NCI-H524 (cell line): Measurements from ENCODE around the gene RBP5.

Experiments used
- DNase-seq, 2 experiments: peaks; one replicate each; lab custom pipeline; 2025; lab: John Stamatoyannopoulos, UW

The RBP5 gene

DNA sequence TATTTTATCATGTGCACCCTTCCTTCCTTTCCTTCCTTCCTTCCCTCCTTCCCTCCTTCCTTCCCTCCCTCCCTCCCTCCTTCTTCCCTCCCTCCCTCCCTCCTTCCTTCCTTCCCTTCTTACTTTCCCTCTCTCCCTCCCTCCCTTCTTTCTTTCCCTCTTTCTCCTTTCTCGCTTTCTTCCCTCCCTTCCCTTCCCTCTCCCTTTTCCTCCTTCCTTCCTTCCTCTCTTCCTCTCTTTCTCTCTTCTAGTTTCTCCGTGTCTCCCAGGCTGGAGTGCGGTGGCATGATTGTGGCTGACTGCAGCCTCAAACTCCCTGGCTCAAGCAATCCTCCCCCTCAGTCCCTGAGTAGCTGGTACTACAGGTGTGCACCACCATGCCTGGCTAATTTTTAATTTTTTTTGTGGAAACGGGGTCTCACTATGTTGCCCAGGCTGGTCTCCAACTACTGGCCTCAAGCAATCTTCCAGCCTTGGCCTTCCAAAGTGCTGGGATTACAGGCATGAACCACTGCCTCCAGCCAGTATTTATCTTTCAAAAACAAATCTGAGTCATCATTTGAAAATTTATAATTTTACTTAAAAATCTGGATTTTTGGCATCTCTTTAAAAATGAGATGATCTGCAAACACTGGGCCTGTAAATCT is 27.5 kb downstream of the RBP5 start:
- no peak for DNase-seq

DNA sequence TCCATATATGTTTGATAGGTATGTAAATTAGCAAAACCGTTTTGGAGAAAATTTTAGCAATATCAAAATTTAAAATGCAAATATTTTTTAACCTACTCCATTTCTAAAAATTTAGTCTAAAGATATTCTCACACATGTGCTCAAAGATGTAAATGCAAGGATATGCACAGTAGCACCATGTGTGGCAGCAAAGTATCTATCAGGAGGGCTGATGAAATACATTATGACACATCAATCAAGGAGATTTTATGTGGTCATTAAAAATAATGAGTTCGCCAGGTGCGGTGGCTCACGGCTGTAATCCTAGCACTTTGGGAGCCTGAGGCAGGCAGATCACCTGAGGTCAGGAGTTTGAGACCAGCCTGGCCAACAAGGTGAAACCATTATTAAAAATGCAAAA is 28.4 kb downstream of the RBP5 start:
- DNase-seq, result no peak

DNA sequence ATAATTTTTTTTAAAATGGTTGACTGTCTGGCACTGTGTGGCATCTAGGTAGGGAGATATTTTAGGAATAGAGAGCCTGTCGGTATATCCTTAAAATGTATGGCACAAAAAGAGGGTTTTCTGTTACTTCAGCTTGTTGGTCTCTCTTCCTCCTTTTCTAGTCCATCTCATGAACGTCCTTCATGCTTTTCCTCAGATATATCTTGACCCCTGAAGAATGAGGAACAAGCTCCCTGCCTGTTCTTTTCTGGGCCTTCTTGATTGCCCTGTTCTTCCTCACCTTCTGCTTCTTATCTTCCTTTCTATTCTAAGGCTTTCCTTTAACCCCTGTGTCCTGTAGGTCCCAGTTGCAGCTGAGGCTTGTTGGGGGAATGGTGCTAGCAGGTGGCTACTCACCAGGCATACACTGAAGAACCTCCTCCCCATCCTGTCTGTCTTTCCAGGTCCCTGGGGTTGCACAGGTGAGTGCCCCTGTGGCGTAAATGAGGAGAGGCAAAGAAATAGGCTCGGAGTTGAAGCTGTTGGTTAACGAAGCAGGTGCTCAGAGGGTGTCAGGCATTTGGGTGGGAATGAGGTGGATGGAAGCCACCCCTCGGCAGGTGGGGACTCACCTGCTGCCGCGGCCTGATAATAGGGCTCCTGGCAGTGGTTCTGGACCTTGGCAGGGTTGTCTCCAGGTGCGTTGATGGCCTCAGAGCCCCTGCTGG is 29.2 kb downstream of the RBP5 start:
- no peak for DNase-seq

DNA sequence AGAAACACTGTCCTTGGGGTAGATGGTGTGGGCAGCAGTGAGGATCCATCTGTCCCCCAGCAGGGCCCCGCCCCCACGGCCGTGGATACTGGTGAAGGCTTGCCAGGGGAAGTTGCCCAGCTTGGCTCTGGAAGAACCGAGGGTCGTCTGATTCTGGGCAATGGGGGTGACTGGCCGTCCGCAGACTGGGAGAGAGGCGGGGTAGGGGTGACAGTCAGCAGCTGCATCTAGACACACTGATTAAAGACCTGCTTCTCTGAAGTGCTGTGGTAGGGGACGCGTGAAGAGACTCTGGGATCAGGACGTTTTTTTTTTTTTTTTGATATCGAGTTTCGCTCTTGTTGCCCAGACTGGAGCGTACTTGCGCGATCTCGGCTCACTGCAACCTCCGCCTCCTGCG is 31.7 kb downstream of the RBP5 start:
- DNase-seq, result peak; percentile 22 to 53

DNA sequence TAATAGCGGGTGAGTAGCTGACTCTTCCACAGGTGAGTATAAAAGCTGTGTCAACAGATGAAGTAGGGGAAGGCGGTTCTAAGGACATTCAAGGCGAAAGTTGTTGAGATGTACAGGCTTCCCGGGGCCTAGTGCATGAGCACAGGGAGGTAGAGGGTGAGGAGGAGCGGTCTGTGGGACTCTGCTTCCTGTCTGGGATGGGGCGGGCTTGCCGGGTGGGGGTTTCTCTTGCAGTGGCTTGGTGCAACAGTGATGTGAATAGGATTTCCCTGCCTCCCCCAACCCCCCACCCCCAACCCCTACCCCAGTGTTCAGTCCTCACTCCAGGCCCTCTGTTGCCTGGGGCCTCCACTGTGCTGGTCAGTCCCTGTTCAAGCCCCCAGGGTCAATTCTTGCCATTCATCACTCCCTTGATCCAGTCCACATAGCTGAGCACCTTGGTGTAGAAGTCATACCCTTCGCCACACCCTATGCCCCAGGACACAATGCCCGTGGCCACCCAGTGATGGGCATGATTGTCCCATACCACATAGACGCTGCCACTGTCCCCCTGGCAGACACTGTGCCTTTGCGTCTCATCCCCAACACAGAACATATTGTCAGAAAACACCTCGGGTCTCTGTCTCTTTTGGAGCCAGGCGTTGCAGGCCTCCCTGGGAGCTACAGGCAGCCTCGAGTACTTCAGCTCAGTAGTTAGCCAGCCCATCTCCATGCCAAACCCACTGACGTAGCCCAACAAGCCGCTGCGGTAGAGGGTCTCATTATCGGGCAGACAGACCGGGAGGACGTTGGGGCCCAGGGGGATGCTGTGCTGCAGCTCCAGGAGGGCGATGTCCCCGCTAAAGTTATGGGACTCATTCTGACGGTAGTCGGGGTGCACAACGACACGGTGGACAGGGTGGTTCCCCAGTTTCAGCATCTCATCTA is 32.4 kb downstream of the RBP5 start:
- no peak for DNase-seq

DNA sequence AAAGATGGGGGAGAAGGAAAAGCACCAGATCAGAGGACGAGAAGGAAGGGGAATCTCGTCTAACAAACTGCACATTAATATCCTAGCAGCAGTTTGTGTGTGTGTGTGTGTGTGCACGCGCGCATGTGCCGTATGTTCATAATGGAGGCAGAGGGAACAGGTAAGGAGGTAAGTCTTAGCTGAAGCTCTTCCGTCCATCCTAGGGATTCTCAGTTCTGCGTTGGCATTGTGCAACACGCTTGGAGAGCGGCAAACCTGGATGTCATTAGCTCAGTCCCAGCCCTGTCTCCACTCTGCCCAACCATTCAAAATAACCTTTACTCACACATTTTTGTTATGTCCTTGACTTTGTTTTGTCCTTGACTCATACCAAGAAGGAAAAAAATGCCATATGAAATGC is 34.8 kb downstream of the RBP5 start:
- no peak for DNase-seq

DNA sequence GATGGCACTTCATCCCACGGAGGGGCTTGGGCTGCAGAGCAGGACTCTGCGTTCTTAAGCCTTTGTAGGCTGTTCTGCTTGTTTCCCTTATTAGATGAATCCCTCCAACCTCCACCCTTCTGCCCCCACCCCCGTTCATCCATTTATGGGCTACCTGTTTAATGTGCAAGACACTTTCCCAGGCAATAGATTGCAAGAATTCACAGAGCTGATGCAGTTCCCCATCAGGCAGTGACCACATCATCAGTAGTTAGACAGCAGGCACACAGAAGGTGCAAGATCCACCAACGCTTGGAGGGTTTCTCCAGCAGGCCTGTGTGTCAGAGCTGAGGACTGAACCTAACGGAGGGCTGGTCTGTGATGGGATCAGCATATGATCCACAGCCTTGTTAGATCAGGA is 35.2 kb downstream of the RBP5 start:
- DNase-seq, result no peak

DNA sequence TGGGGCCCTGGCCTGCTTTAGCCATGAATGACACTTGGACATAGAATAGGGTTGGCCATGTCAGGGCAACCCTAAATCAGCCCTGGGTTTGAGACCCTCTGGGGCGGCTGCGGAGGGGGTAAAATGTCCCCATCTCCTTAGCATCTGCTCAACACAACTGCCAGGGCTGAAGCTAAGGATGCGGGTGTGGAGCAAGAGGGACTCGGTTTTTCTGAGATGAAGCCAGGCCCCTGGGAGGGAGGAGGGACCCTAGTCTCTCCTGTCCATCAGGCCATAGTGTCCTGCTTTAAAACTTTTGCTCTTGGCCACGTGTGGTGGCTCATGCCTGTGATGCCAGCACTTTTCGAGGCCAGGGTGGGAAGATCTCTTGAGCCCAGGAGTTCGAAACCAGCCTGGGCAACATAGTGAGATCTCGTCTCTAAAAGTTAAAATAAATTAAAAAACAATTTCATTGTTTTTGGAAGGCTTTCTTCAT is 35.7 kb downstream of the RBP5 start:
- no peak for DNase-seq

DNA sequence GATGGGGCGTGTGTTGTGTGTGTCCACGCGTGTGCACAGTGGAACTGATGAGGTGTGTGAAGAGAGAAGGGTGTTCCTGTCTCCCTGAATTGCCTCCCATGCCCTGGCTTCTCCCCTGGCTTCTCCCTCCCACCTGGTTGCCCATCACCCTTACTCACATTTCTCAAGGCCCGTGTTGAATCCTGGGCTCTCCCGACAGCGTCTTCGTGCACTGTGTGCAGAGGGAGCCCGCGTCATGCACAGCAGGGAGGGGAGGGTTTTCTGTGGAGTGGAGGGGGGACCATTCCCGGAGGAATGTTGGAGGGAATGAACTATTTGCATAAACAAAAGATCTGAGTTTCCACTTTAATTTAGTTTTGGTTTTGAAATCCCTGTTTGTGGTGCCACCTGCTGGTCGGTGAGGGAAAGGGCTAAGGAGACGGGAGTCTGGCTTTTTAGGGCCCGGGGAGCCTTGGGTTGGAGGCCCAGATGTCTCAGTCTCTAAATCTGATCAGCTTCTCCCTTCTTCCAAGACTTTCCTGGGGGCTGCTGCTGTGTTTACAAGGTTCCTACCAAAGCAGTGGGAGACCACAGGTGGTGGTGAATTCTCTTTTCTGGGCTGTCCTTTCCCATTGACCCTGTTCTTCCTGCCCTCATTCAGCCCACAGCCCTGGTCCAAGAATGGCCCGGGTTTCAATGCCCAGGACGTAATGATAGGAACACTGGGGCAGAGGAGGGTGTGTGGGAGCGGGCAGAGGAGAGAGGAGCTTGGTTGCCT is 36.3 kb downstream of the RBP5 start, which contains the start of gene C1R:
C1R (minus strand) TSS at position 217 of the 757 bp plus-strand sequence; CDS start at position 160, 57 bp downstream.
- peak; percentile 20 to 39 for DNase-seq

DNA sequence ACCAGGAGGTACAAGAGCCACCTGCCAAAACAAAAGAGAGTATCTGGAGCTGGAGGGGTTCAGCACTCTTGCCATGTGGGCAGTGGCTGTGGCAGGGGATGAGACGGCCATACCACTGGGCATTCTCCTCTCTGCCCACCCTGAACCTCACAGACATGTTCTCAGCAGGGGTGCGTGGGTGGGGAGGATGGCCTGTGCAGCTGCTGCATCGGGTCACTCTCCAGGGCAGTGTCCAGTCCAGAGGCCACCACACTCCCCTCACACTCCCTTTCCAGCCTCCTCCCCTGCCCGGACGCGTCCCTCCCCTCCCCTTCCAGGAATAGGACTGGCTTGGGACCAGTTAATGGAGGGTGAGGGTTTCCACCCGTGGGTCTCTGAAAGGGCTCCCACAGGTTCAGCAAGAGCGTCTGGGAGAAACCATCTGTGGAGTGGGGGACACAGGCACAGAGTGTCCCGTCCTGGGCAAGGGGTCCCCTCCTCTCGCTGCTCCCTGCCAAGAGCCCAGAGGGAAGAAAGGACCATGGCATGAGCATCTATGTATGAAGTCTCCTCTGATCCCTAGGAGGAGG is 36.9 kb downstream of the RBP5 start:
- DNase-seq, result no peak

DNA sequence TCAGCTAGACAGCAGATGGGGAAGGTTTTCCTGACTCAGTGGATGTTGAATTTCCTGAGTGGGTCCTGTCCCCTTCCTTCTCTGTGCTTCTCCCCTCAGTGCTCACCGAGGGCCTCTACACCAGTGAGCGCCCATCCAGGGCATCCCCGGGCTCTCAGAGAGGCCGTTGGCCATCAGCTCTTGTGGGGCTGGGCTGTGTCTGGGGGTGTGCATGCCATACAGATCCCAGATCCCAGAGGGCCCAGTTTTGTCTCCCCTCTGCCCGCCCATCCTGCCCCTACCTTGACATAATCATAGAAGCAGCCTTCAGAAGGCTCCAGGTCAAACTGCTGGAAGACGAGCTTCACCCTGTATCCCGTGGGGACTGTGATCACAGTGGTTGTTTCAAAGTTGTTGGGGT is 37.5 kb downstream of the RBP5 start:
- DNase-seq, result no peak

DNA sequence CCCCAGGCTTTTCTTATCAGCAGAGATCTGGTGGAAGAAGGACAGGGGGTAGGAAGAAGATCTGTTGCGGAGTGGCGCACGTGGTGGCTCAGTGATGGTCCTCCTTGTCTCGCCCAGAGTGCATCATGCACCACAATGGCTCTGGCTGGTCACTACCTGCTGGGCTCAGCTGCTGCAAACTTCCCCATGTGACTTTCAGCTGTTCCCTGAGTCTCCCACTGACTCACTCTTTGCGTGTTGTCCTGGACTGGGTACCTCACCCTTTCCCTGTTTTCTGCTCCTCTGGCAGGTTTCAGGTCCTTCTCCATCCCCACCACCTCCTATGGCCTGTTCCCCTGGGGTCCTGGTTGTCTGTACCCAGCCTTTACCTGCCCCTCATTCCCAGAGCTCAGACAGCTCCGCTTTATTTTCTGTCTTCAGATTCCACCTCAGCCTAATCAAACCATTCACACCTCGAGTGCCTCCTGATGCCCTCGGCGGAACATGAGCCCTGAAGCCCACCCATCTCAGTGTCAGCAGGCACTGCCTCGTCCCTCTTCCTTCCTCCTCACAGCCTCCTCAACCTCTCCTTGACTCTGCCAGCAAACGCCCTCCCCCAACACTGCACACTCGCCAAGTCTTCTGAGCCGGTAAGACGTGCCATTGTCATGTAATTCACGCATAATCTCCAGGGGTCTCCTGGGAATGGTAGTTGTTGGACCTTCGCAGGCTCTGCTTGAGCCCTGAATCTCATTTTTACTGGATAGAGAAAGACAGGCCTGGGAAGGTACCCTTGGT is 38.3 kb downstream of the RBP5 start:
- DNase-seq, result no peak

DNA sequence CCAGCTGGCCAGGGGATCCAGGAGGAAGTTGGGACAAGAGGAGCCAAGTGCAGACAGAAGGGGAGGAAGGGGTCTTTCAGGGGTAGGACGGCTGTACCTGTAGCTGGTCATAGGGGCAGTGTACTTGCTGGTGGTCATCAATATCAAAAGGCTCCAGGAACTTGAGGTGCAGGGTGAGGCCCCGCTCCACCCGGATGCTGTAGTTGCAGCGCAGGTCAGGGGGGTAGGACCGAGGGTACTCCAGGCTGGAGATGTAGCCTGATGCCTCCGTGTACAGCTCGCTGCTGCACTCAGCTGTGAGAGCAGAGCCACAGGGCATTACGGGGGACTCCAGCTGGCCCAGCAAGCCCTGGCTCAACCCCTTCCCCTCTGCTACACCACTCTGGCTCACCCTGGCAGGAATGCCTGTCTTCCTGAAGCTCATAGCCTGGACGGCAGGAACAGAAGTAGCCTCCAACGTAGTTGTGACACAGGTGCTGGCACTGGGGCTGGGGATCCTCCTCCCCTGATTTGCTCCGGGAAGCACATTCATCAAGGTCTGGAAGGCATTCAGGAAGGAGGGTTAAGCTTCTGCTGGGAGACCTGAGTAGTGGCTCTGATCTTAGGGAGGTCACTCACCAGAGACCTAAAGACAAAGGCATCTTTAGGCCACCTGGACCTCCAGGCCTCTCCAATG is 39.4 kb downstream of the RBP5 start:
- DNase-seq, result no peak

DNA sequence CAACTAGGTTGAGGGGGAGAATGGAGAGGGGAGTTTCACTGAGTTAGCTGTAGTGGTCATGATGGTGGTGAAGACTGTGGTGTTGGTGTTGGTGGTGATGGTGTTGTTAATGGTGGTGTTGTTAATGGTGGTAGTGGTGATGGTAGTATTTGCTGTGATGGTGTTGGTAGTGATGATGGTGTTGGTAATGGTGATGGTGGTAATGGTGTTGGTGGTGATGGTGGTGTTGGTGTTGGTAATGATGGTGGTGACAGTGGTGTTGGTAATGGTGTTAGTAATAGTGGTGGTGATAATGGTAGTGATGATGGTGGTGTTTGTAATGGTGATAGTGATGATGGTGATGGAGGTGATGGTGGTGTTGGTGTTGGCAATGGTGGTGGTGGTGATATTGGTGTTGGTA is 45.6 kb downstream of the RBP5 start:
- no peak for DNase-seq

DNA sequence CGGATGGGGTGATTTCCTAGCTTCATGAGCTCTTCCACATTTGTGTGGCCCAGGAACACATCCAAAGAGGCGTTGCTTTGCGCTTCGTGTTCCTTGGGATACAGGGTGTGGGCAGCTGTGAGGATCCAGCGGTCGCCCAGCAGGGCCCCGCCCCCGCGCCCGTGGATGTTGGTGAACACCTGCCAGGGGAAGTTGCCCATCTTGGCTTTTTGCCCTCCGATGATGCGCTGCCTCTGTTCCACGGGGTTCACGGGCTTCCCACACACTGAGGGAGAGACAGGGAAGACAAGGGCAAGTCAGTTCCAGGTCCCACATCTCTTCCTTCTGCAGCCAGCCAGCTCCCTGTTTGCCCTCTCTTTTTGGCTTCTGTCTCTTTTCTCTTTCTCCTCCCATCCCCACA is 47.7 kb downstream of the RBP5 start:
- no peak for DNase-seq

DNA sequence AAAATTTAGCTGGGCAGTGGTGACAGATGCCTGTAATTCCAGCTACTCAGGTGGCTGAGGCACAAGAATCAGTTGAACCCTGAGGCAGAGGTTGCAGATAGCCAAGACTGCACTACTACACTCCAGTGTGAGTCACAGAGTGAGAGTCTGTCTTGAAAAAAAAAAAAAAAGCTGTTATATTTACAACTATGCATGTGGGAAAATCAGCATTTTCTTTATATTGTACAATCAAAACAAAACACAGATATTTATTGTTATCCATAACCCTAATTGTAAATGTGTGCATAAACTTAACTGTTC is 48.9 kb downstream of the RBP5 start:
- no peak for DNase-seq

DNA sequence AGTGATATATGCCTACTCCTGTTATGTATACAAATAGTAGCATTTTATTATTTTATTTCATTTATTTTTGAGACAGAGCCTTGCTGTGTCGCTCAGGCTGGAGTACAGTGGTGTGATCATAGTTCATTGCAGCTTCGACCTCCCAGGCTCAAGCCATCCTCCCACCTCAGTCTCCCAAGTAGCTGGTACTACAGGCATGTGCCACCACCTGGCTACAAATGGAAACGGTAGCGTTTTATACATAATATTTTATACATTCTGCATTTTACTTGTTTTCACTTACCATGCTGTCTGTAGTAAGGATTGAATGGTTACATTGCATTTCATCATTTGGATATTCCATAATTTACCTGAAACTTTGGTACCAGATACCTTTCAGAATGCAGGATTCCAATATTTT is 50.5 kb downstream of the RBP5 start:
- DNase-seq, result no peak

DNA sequence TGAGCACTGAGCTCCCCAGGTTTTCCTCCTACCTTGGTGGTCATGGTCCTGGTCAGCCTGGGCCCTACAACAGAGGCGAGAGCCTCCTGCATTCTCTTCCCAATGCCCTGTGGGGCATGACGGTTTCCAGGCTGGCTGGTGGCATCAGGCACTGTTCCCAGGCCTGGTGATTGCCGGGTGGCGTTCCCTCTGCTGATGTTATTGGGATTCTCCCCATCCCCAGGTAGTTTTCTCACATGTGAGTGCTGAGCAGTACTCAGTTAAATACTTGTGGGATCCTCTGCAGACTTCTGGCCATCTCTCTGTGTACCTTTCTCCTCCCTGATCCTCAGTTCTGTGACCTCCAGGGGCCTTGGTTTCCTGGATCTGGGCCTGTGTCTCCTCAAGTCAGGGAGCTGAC is 52.2 kb downstream of the RBP5 start:
- no peak for DNase-seq

DNA sequence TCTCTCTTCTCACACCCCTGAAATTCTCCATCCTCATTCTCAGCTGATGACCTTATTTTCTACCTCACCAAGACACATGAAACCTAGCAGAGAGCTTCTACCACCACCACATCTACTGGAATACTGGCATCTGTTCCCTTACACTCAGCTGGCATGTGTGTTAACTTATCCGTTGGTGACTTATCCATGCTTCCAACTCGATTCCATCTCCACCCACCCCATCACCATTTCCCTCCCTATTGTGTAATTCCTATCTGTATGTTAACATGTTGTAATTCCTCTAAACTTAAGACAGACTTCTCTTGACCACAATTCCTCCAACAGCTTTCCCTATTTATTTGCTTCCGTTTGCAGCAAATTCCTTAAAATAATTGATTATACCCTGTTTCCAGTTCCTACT is 52.8 kb downstream of the RBP5 start:
- DNase-seq, result no peak

DNA sequence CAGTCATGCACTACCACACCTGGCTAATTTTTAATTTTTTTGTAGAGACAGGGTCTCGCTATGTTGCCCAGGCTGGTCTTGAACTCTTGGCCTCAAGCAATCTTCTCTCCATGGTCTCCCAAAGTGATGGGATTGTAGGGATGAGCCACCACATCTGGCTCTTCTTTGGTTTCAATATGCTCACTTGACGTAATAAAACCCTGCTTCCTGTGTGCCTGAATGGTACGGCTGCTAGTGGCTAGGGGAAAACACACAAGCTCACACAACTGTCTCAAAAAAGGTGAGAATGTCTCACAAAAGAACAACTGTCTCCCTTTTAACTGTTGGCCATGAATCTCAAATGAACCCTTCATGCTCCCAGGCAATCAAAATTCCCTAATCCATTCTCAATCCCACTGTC is 53.2 kb downstream of the RBP5 start:
- DNase-seq, result no peak
